Ascending aorta (tissue), 2 donors: ENCODE results near the gene NAP1L5. TPM values are rescaled to one million over a fixed set of nuclear protein-coding genes. Genes with fewer than 3 reads are reported as not detected.
A peak's percentile ranks its signal among the peaks of the same experiment; 100 is the strongest.

Experiments
- DNase-seq, 2 donors: peaks; one replicate each; pipeline ENCODE4 v3.0.0-alpha.2; 2019; ENCODE audit warnings: low spot score in 2 of 2
- H3K27ac ChIP-seq, 2 donors: fragments of 200-600 bp; sonication (generic); one replicate each; pipeline ENCODE4 v1.5.1; 2016 to 2017; ENCODE audit warnings: mild to moderate bottlenecking in 1 of 2
- H3K27me3 ChIP-seq: fragments of 200-600 bp; sonication (generic); one replicate; pipeline ENCODE4 v1.5.1; 2017
- H3K36me3 ChIP-seq, 2 donors: fragments of 200-600 bp; sonication (generic); one replicate each; pipeline ENCODE4 v1.5.1; 2016
- H3K4me1 ChIP-seq, 2 donors: fragments of 200-600 bp; sonication (generic); one replicate each; pipeline ENCODE4 v1.5.1; 2016 to 2017; ENCODE audit warnings: mild to moderate bottlenecking in 1 of 2
- H3K4me3 ChIP-seq, 2 donors: fragments of 200-600 bp; sonication (generic); one replicate each; pipeline ENCODE4 v1.5.1; 2016 to 2017; ENCODE audit warnings: mild to moderate bottlenecking in 1 of 2
- H3K9me3 ChIP-seq, 2 donors: fragments of 200-600 bp; sonication (generic); one replicate each; pipeline ENCODE4 v1.5.1; 2016
- CTCF ChIP-seq, 3 experiments: fragments of 200-600 bp in 2 of 3; fragments of 450-650 bp in 1 of 3; sonication (generic) in 2 of 3; IDR thresholded peaks; one replicate each; pipeline ENCODE4 v1.5.1; 2016 to 2019; ENCODE audit warnings: antibody characterized with exemption in 3 of 3, mild to moderate bottlenecking in 1 of 3, moderate library complexity in 1 of 3
- intact Hi-C: fragments of 100-400 bp; cut with DNase I; formaldehyde crosslinking; loops from one replicate; pipeline ENCODE4 v1.15.1; 2023
- total RNA-seq: library from RNA; depleted of rRNA; stranded (reverse); fragments of >200 nt; gene quantifications from one replicate; pipeline ENCODE4 v1.1.0, GENCODE V29; 2016

NAP1L5 gene
- total RNA-seq, 1 donor from 2014 or later, result 9.6 TPM

DNA sequence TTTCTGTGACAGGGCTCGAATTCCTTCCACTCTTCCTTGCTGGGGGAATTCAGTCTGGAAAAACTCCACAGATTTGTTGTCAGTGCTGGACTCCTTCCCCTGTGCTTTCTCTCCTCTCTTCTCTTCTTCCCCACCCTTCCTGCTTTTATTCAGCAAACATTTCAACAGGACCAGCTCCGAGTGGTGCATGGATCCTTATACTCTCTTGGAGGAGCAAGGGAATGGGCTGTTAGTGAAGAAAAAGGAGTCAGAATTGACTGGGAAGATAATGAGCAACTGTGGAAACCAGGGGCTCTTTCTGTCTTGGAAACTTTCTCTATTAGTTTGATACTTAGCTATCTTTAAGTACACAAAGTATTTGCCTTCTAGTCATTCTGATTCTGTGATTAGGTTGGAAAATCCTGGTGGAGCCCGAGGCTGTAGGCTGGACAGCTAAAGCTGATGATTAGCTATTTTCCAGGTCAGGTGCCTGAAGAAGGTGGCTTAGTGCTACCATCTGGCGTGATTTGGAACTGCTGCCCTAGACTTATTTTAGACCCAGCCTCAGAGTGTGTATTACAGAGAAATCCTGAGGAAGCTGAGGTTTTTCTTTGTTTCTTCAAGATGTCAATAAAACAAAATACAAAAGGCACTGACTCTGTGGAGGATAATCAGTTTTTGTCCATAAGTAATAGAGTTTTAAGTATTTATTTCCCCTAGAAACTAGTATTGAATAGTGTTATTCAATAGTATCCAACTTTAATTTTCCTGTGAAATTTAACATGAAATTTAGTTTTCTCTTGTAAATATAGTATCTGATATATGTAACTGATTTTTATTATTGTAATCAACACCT lies 38.4 kb downstream of the NAP1L5 start:
- Histone ChIP-seq H3K27ac (peak overlapping the region; percentile 32 to 61), H3K9me3 (no peaks in the 10 kb centered on the region), H3K36me3 (peaks cover 0 to 19% of the 10 kb centered on the region in 2 donors), H3K4me1 (peaks cover 0 to 14% of the 10 kb centered on the region in 2 donors), H3K27me3 (no peaks in the 10 kb centered on the region), H3K4me3 (no peak overlapping the region)
- intact Hi-C loops, result loop anchor here (1.0 kb wide), 2 partner anchors 67 to 131 kb away; partner anchors contain the start of gene HERC3
- TF ChIP-seq CTCF (IDR thresholded peaks at IDR 0.05), result peak; percentile 61 to 90 (median 90)
- peak in 1 of 2 donors; percentile 78 for DNase-seq

- no peak for TF ChIP-seq CTCF (IDR thresholded peaks at IDR 0.05)
- Histone ChIP-seq H3K27me3 (no peaks in the 10 kb centered on the region), H3K36me3 (peaks cover 0 to 19% of the 10 kb centered on the region in 2 donors), H3K4me3 (no peak overlapping the region), H3K9me3 (no peaks in the 10 kb centered on the region), H3K4me1 (peaks cover 0 to 10% of the 10 kb centered on the region in 2 donors), H3K27ac (no peak overlapping the region)
- intact Hi-C loops, result no loop called here
- DNase-seq, result no peak
These were observed 42.4 kb downstream of the NAP1L5 start for GRCh38 chr4:88655226-88655625.

DNA sequence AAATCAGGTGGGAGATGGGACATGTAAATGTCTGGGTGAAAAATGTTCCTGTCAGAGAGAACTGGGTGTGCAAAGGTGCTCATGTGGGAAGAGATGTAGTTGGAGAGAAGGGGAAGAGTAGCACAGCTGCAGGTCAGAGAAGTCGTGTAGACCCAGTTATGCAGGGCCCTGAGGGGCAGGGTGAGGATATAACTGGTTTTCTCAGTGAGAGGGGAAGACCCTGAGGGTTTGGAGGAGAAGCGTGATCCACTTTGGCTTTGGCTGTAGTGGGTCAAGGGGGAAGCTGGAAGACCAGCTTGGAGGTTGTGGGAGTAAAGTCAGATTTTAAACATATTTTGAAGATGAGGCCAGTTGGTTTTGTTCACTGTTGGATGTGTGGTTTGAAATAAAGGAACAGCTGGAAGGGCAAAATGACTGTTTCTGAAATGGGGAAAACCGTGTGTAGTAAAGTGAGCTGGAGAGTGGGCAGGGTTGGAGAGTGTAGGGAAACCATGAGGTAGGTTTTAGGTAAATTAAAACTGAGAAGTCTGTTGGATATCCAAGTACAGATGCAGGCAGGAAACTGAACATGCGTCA lies 44.2 kb downstream of the NAP1L5 start:
- no peak for DNase-seq
- Histone ChIP-seq H3K36me3 (peaks cover 0 to 19% of the 10 kb centered on the region in 2 donors), H3K9me3 (no peaks in the 10 kb centered on the region), H3K4me1 (no peaks in the 10 kb centered on the region), H3K4me3 (no peak overlapping the region), H3K27ac (no peak overlapping the region), H3K27me3 (no peaks in the 10 kb centered on the region)
- TF ChIP-seq CTCF (IDR thresholded peaks at IDR 0.05), result no peak
- intact Hi-C loops, result no loop called here

DNA sequence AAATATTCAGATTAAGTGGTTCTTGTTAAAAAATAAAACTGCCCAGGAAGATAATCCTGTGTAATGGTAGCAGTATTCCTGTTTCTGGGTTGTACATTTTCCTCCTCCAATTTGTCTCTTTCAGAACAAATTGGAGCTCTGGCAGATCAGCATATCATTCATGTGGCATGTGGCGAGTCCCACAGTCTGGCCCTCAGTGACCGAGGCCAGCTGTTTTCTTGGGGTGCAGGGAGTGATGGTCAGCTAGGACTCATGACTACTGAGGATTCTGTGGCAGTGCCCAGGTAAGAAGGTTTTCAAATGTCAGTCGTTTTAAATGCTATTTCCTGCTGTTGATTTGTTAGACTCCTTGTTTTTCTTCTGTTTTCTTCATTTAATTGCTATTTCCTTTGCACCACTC lies 47.9 kb downstream of the NAP1L5 start:
- H3K4me1 ChIP-seq, result no peaks in the 10 kb centered on the region
- no peaks in the 10 kb centered on the region for H3K27me3 ChIP-seq
- H3K36me3 ChIP-seq, result no peaks in the 10 kb centered on the region
- H3K27ac ChIP-seq, result no peak overlapping the region
- intact Hi-C loops, result no loop called here
- no peaks in the 10 kb centered on the region for H3K9me3 ChIP-seq
- no peak overlapping the region for H3K4me3 ChIP-seq
- TF ChIP-seq CTCF (IDR thresholded peaks at IDR 0.05), result no peak
- DNase-seq, result no peak

- intact Hi-C loops, result no loop called here
These were observed 50.9 kb downstream of the NAP1L5 start for GRCh38 chr4:88646528-88647280.

More at GRCh38 chr4:88646528-88647280, 50.9 kb downstream of the NAP1L5 start:
- no peak overlapping the region for H3K27ac ChIP-seq
- H3K9me3 ChIP-seq, result peaks cover 0 to 18% of the 10 kb centered on the region in 2 donors
- no peaks in the 10 kb centered on the region for H3K4me1 ChIP-seq
- H3K36me3 ChIP-seq, result no peaks in the 10 kb centered on the region
- TF ChIP-seq CTCF (IDR thresholded peaks at IDR 0.05), result no peak
- no peak overlapping the region for H3K4me3 ChIP-seq
- no peaks in the 10 kb centered on the region for H3K27me3 ChIP-seq
- no peak for DNase-seq
